Measurements from ENCODE around the gene CDC34. TPM values are rescaled to one million over a fixed set of nuclear protein-coding genes. Genes with fewer than 3 reads are reported as not detected.
A peak's percentile ranks its signal among the peaks of the same experiment; 100 is the strongest.

CDC34 gene
- total RNA-seq, 1 experiment from 2014 or later: 76.2 TPM

GRCh38 chr19:540867-541637 is 9.5 kb downstream of the CDC34 start:
- H3K36me3 ChIP-seq: peaks cover 9% of the 10 kb centered on the region
- no peaks in the 10 kb centered on the region for H3K27me3 ChIP-seq
- H3K27ac ChIP-seq: no peak overlapping the region
- no peaks in the 10 kb centered on the region for H3K9me3 ChIP-seq (replicated peaks)
- DNase-seq: no peak
- no peaks in the 10 kb centered on the region for H3K4me1 ChIP-seq
- H3K4me3 ChIP-seq: no peak overlapping the region

GRCh38 chr19:541699-542098 is 10.1 kb downstream of the CDC34 start:
- H3K27ac ChIP-seq: no peak overlapping the region
- DNase-seq: no peak

GRCh38 chr19:542173-542866 is 10.8 kb downstream of the CDC34 start:
- H3K27me3 ChIP-seq: no peaks in the 10 kb centered on the region
- no peak overlapping the region for H3K4me3 ChIP-seq
- H3K9me3 ChIP-seq (replicated peaks): no peaks in the 10 kb centered on the region
- no peak for DNase-seq
- H3K4me1 ChIP-seq: no peaks in the 10 kb centered on the region
- no peak overlapping the region for H3K27ac ChIP-seq
- no peaks in the 10 kb centered on the region; the same call in 1 of the 2 replicates for H3K36me3 ChIP-seq

More at GRCh38 chr19:541699-542098, 10.1 kb downstream of the CDC34 start:
- H3K9me3 ChIP-seq (replicated peaks): no peaks in the 10 kb centered on the region
- no peaks in the 10 kb centered on the region for H3K4me1 ChIP-seq
- no peaks in the 10 kb centered on the region for H3K27me3 ChIP-seq
- H3K4me3 ChIP-seq: no peak overlapping the region
- H3K36me3 ChIP-seq: peaks cover 3% of the 10 kb centered on the region; the same call in 1 of the 2 replicates

GRCh38 chr19:543910-544608 is 12.5 kb downstream of the CDC34 start, which contains the start of gene GZMM:
Gene GZMM (plus strand): TSS chr19:544053. CDS start chr19:544072, 19 bp downstream.
- H3K4me3 ChIP-seq: no peak within 1 kb of the TSS

GRCh38 chr19:547117-547516 is 15.6 kb downstream of the CDC34 start:
- no peaks in the 10 kb centered on the region for H3K9me3 ChIP-seq (replicated peaks)
- no peaks in the 10 kb centered on the region for H3K27me3 ChIP-seq
- no peaks in the 10 kb centered on the region for H3K4me1 ChIP-seq
- no peak for DNase-seq
- H3K36me3 ChIP-seq: no peaks in the 10 kb centered on the region
- no peak overlapping the region for H3K27ac ChIP-seq
- H3K4me3 ChIP-seq: no peak overlapping the region

More at GRCh38 chr19:543910-544608, 12.5 kb downstream of the CDC34 start, which contains the start of gene GZMM:
- H3K36me3 ChIP-seq: no peaks in the 10 kb centered on the region; the same call in 1 of the 2 replicates
- no peaks in the 10 kb centered on the region for H3K9me3 ChIP-seq (replicated peaks)
- DNase-seq: no peak
- no peaks in the 10 kb centered on the region for H3K27me3 ChIP-seq
- no peaks in the 10 kb centered on the region for H3K4me1 ChIP-seq
- H3K27ac ChIP-seq: no peak within 1 kb of the TSS

GRCh38 chr19:547836-548720 is 16.5 kb downstream of the CDC34 start:
- H3K27me3 ChIP-seq: no peaks in the 10 kb centered on the region
- H3K27ac ChIP-seq: no peak overlapping the region
- no peaks in the 10 kb centered on the region for H3K9me3 ChIP-seq (replicated peaks)
- no peaks in the 10 kb centered on the region for H3K36me3 ChIP-seq
- no peak overlapping the region for H3K4me3 ChIP-seq
- no peak for DNase-seq
- H3K4me1 ChIP-seq: no peaks in the 10 kb centered on the region

- H3K27ac ChIP-seq: no peak overlapping the region
- H3K4me1 ChIP-seq: no peaks in the 10 kb centered on the region
- no peaks in the 10 kb centered on the region for H3K36me3 ChIP-seq
- no peaks in the 10 kb centered on the region for H3K27me3 ChIP-seq
- no peak for DNase-seq
- no peaks in the 10 kb centered on the region for H3K9me3 ChIP-seq (replicated peaks)
- no peak overlapping the region for H3K4me3 ChIP-seq
These were observed 17.6 kb downstream of the CDC34 start for GRCh38 chr19:548886-549830.

- no peaks in the 10 kb centered on the region for H3K9me3 ChIP-seq (replicated peaks)
- peaks cover 7% of the 10 kb centered on the region; the same call in 1 of the 2 replicates for H3K4me1 ChIP-seq
- no peak overlapping the region for H3K4me3 ChIP-seq
- no peak for DNase-seq
- H3K27ac ChIP-seq: no peak overlapping the region
- no peaks in the 10 kb centered on the region for H3K36me3 ChIP-seq
- no peaks in the 10 kb centered on the region for H3K27me3 ChIP-seq
These were observed 23.3 kb downstream of the CDC34 start for GRCh38 chr19:554817-555216.

- H3K4me1 ChIP-seq: peaks cover 7% of the 10 kb centered on the region; the same call in 1 of the 2 replicates
- no peaks in the 10 kb centered on the region for H3K9me3 ChIP-seq (replicated peaks)
- no peak overlapping the region for H3K27ac ChIP-seq
- DNase-seq: no peak
- H3K27me3 ChIP-seq: no peaks in the 10 kb centered on the region
- no peak overlapping the region for H3K4me3 ChIP-seq
- H3K36me3 ChIP-seq: no peaks in the 10 kb centered on the region
These were observed 23.9 kb downstream of the CDC34 start for GRCh38 chr19:555474-555808.

GRCh38 chr19:556611-557382 is 25.2 kb downstream of the CDC34 start:
- H3K27me3 ChIP-seq: no peaks in the 10 kb centered on the region
- H3K27ac ChIP-seq: no peak overlapping the region
- no peaks in the 10 kb centered on the region for H3K9me3 ChIP-seq (replicated peaks)
- H3K4me3 ChIP-seq: no peak overlapping the region
- no peak for DNase-seq
- H3K4me1 ChIP-seq: peaks cover 7% of the 10 kb centered on the region; the same call in 1 of the 2 replicates
- H3K36me3 ChIP-seq: no peaks in the 10 kb centered on the region

- Histone ChIP-seq H3K27me3 (no peaks in the 10 kb centered on the region), H3K4me1 (peaks cover 7% of the 10 kb centered on the region; the same call in 1 of the 2 replicates), H3K4me3 (no peak overlapping the region), H3K27ac (no peak overlapping the region), H3K9me3 (replicated peaks) (no peaks in the 10 kb centered on the region), H3K36me3 (no peaks in the 10 kb centered on the region)
- peak; percentile 42 to 56 for DNase-seq
These were observed 27.3 kb downstream of the CDC34 start for GRCh38 chr19:558770-559439.

- H3K36me3 ChIP-seq: no peaks in the 10 kb centered on the region
- no peaks in the 10 kb centered on the region for H3K9me3 ChIP-seq (replicated peaks)
- no peak overlapping the region for H3K4me3 ChIP-seq
- no peak overlapping the region for H3K27ac ChIP-seq
- no peak for DNase-seq
- H3K4me1 ChIP-seq: peaks cover 7% of the 10 kb centered on the region; the same call in 1 of the 2 replicates
- no peaks in the 10 kb centered on the region for H3K27me3 ChIP-seq
These were observed 28.6 kb downstream of the CDC34 start for GRCh38 chr19:560121-560520.
